Measurements from ENCODE around the gene SPOCK3.
"Not testable (repeated sequence)": the region's sequence is repeated elsewhere in the genome, so short reads cannot be mapped to it uniquely, and the experiment has no call there.

Gene SPOCK3

GRCh38 chr4:166924424-166924823, 309.9 kb downstream of the SPOCK3 start:
- DNase-seq = no peak

- DNase-seq = no peak
Measured at GRCh38 chr4:166913926-166914325, 320.4 kb downstream of the SPOCK3 start.

GRCh38 chr4:166903408-166903807, 330.9 kb downstream of the SPOCK3 start:
- no peak for DNase-seq

GRCh38 chr4:166902941-166903340, 331.4 kb downstream of the SPOCK3 start:
- DNase-seq = no peak

- no peak for DNase-seq
Measured at GRCh38 chr4:166896254-166896653, 338.0 kb downstream of the SPOCK3 start.

GRCh38 chr4:166895771-166896170, 338.5 kb downstream of the SPOCK3 start:
- no peak for DNase-seq

GRCh38 chr4:166887457-166887856, 346.8 kb downstream of the SPOCK3 start:
- DNase-seq = no peak

GRCh38 chr4:166886718-166887117, 347.6 kb downstream of the SPOCK3 start:
- DNase-seq = no peak

GRCh38 chr4:166882221-166882620, 352.1 kb downstream of the SPOCK3 start:
- no peak for DNase-seq

- DNase-seq = no peak
Measured at GRCh38 chr4:166875821-166876220, 358.5 kb downstream of the SPOCK3 start.

GRCh38 chr4:166862032-166862431, 372.3 kb downstream of the SPOCK3 start:
- no peak for DNase-seq

- DNase-seq = not testable (repeated sequence)
Measured at GRCh38 chr4:166850398-166850797, 383.9 kb downstream of the SPOCK3 start.

GRCh38 chr4:166846939-166847338, 387.4 kb downstream of the SPOCK3 start:
- DNase-seq = no peak

- DNase-seq = no peak
Measured at GRCh38 chr4:166842795-166843261, 391.5 kb downstream of the SPOCK3 start.

- no peak for DNase-seq
Measured at GRCh38 chr4:166839615-166840251, 394.6 kb downstream of the SPOCK3 start.

- DNase-seq = no peak
Measured at GRCh38 chr4:166838975-166839614, 395.2 kb downstream of the SPOCK3 start.

- no peak for DNase-seq
Measured at GRCh38 chr4:166836865-166837264, 397.4 kb downstream of the SPOCK3 start.

- no peak for DNase-seq
Measured at GRCh38 chr4:166827629-166828028, 406.7 kb downstream of the SPOCK3 start.

- DNase-seq = no peak
Measured at GRCh38 chr4:166827167-166827566, 407.1 kb downstream of the SPOCK3 start.

GRCh38 chr4:166823848-166824247, 410.4 kb downstream of the SPOCK3 start:
- DNase-seq = no peak

- no peak for DNase-seq
Measured at GRCh38 chr4:166823126-166823525, 411.2 kb downstream of the SPOCK3 start.

GRCh38 chr4:166822386-166822785, 411.9 kb downstream of the SPOCK3 start:
- no peak for DNase-seq

GRCh38 chr4:166816890-166817289, 417.4 kb downstream of the SPOCK3 start:
- DNase-seq = no peak

GRCh38 chr4:166808380-166808779, 425.9 kb downstream of the SPOCK3 start:
- DNase-seq = no peak

- DNase-seq = no peak
Measured at GRCh38 chr4:166802346-166802745, 431.9 kb downstream of the SPOCK3 start.

Measured in SIG-M5 (cell line).